B cell (primary cell): Measurements from ENCODE around the gene FHIT. TPM values are rescaled to one million over a fixed set of nuclear protein-coding genes. Genes with fewer than 3 reads are reported as not detected.

Experiments
- ATAC-seq: fragments of 200-7000 bp; cut with Tn5 transposase; one replicate; pipeline ENCODE4 v1.10.0; 2021; ENCODE audit warnings: low read depth, mild to moderate bottlenecking, moderate number of reproducible peaks, moderate library complexity
- CTCF ChIA-PET: fragments of 350-600 bp; sonication (Branson Sonifier 250); formaldehyde crosslinking; loops from one replicate; lab custom pipeline; 2021; ENCODE audit warnings: antibody characterized with exemption, inconsistent platforms; lab: Charles Lee
- POLR2A ChIA-PET: fragments of 350-600 bp; sonication (Branson Sonifier 250); formaldehyde crosslinking; loops from one replicate; lab custom pipeline; 2021; ENCODE audit warnings: antibody characterized with exemption; lab: Charles Lee
- DNase-seq: peaks from one replicate; pipeline ENCODE4 v3.0.0; 2013
- H2AFZ ChIP-seq: 2 replicates; pipeline ENCODE4 v1.6.1; 2012; ENCODE audit warnings: mild to moderate bottlenecking, low read depth, low read length; ENCODE audit not compliant: insufficient read depth, poor library complexity, severe bottlenecking
- H3K27ac ChIP-seq, 2 donors: 1 replicate in 1 of 2; 2 replicates in 1 of 2; pipeline ENCODE4 v1.5.1; 2012 to 2013; ENCODE audit warnings: low read length in 2 of 2, mild to moderate bottlenecking in 2 of 2, moderate library complexity in 1 of 2
- H3K27me3 ChIP-seq, 4 experiments: fragments of 200-600 bp in 1 of 4; sonication (generic) in 1 of 4; replicated peaks in 1 of 4; 1 replicate in 2 of 4; 2 replicates in 2 of 4; pipeline versions ENCODE4 v1.6.1 to v1.7.0; 2013 to 2016; ENCODE audit warnings: low read length in 3 of 4, mild to moderate bottlenecking in 2 of 4, mixed read lengths in 1 of 4, moderate library complexity in 1 of 4; ENCODE audit not compliant: insufficient read depth in 4 of 4, control insufficient read depth in 3 of 4; ENCODE audit errors: control extremely low read depth in 1 of 4
- H3K36me3 ChIP-seq, 2 experiments: replicated peaks in 1 of 2; 1 replicate in 1 of 2; 2 replicates in 1 of 2; pipeline versions ENCODE4 v1.6.1 to v1.7.1; 2013; ENCODE audit warnings: low read length in 1 of 2; ENCODE audit not compliant: insufficient read depth in 2 of 2, control insufficient read depth in 1 of 2; ENCODE audit errors: control extremely low read depth in 1 of 2, extremely low read depth in 1 of 2
- H3K4me1 ChIP-seq, 2 donors: fragments of 200-600 bp in 1 of 2; sonication (generic) in 1 of 2; 1 replicate in 1 of 2; 2 replicates in 1 of 2; pipeline versions ENCODE4 v1.5.1 to v1.6.1; 2013 to 2017; ENCODE audit warnings: low read length in 2 of 2; ENCODE audit not compliant: control insufficient read depth in 2 of 2, insufficient read depth in 2 of 2
- H3K4me2 ChIP-seq: replicated peaks from 2 replicates; pipeline ENCODE3; 2012; ENCODE audit warnings: mild to moderate bottlenecking, low read depth, low read length; ENCODE audit not compliant: poor library complexity, severe bottlenecking
- H3K4me3 ChIP-seq, 5 experiments: fragments of 200-600 bp in 1 of 5; sonication (generic) in 1 of 5; 1 replicate in 3 of 5; 2 replicates in 2 of 5; pipeline versions ENCODE4 v1.5.1 to v1.7.0; 2011 to 2016; ENCODE audit warnings: low read length in 4 of 5, mild to moderate bottlenecking in 4 of 5, low read depth in 2 of 5, control low read depth in 1 of 5, moderate library complexity in 1 of 5; ENCODE audit not compliant: insufficient read depth in 1 of 5; ENCODE audit errors: control extremely low read depth in 1 of 5, extremely low read depth in 1 of 5
- H3K79me2 ChIP-seq: fragments of 200-600 bp; sonication (generic); one replicate; pipeline ENCODE4 v1.6.0; 2016; ENCODE audit warnings: low read length; ENCODE audit not compliant: control insufficient read depth, insufficient read depth
- H3K9ac ChIP-seq: fragments of 200-600 bp; sonication (generic); 2 replicates; pipeline ENCODE4 v1.6.1; 2017; ENCODE audit warnings: mild to moderate bottlenecking, low read length, moderate library complexity
- H3K9me3 ChIP-seq, 3 donors: one replicate each; pipeline versions ENCODE4 v1.6.1 to v1.7.1; 2013; ENCODE audit warnings: low read length in 2 of 3; ENCODE audit not compliant: control insufficient read depth in 2 of 3, insufficient read depth in 1 of 3; ENCODE audit errors: control extremely low read depth in 1 of 3
- H4K20me1 ChIP-seq: 2 replicates; pipeline ENCODE4 v1.6.0; 2012; ENCODE audit warnings: mild to moderate bottlenecking, low read length; ENCODE audit not compliant: insufficient read depth, control insufficient read depth, poor library complexity, severe bottlenecking
- H3K27ac Mint-ChIP-seq: one replicate; pipeline ENCODE4 v1.8.0; 2021; ENCODE audit warnings: mixed read lengths
- H3K27me3 Mint-ChIP-seq: one replicate; pipeline ENCODE4 v1.8.0; 2021; ENCODE audit warnings: mixed read lengths
- H3K4me1 Mint-ChIP-seq: one replicate; pipeline ENCODE4 v1.8.0; 2021; ENCODE audit warnings: mixed read lengths
- H3K4me3 Mint-ChIP-seq: one replicate; pipeline ENCODE4 v1.8.0; 2021; ENCODE audit warnings: mixed read lengths
- H3K9me3 Mint-ChIP-seq: one replicate; pipeline ENCODE4 v1.8.0; 2022; ENCODE audit warnings: mixed read lengths; ENCODE audit not compliant: insufficient read depth
- EZH2 ChIP-seq: IDR thresholded peaks from 2 replicates; pipeline ENCODE4 v1.6.1; 2012; ENCODE audit warnings: borderline replicate concordance, low read depth, mild to moderate bottlenecking, moderate library complexity, low read length; ENCODE audit not compliant: insufficient read depth, poor library complexity, severe bottlenecking
- WGBS: methylation state at CpG from one replicate; pipeline ENCODE4 v1.1.5; 2013; ENCODE audit warnings: missing lambda C conversion rate; ENCODE audit not compliant: insufficient coverage; 5-methylcytosine and 5-hydroxymethylcytosine counted together
- intact Hi-C: fragments of 100-400 bp; cut with micrococcal nuclease; formaldehyde crosslinking; loops from one replicate; pipeline ENCODE4 v1.10.0; 2022
- polyA plus RNA-seq: library from polyadenylated mRNA; depleted of rRNA; stranded (reverse); fragments of >200 nt; gene quantifications from 2 replicates; pipeline ENCODE4 v1.2.3, GENCODE V29; 2012
- total RNA-seq, 2 donors: library from RNA; stranded (reverse); fragments of 120-200 nt in 1 of 2; gene quantifications; 1 replicate in 1 of 2; 2 replicates in 1 of 2; pipeline versions ENCODE4 v1.2.3 to v1.2.4, GENCODE V29; 2013 to 2022
- TF ChIP-seq, protein P1 (sequence below): fragments of 200-600 bp; IDR thresholded peaks from one replicate; pipeline ENCODE4 v1.8.0; 2022; ENCODE audit warnings: antibody characterized with exemption, mild to moderate bottlenecking

Gene FHIT
- total and polyA plus RNA-seq, 2 donors (not counting 1 experiment from before 2014, with no cell fraction given), result 1.7 to 7.8 TPM

DNA sequence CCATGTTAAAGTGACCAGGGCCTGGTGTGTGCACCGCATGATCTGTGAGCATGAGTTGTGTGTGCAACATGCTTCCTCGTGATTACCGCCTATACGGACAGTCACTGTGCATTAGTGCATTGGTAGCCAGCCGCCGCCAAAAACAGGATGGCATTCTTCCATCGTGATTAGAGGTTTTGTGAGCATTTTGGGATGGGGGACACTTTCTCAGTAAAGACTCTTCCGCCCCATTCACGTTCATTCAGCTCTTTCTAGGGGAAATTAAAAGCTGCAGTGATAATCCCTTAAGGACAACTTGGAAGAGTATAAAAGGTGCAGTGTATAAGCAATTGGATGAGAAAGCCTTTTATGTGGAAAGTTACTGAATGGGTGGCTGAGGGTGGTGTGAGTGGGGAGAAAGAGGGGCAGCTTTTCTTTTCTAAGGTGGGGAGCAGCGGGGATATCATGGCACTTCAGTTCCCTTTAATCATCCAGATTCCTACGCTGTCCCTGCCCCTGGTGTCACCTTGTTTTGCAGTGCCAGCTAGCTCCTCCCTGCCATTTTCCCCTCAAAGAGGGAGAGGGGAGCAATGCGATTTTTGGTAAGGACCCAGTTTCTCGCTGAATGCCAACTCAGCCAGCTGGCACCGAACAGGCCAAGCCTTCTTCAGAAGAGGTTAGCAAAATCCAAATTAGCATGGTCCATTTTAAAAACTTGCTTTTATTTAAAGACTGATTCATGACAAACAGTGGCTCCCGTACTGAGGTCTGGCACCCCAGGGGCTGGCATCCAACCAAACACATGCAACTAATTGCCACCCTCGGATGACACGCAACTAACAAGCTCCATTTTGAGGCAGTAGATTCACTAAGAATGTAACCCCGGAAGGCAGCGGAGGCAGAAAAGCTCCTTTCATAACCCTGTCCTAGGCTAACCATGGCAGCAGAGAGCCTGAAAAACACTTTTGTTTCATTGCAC lies 447.8 kb downstream of the FHIT start:
- Mint-ChIP-seq H3K4me3 (no peak overlapping the region), H3K9me3 (no peaks in the 10 kb centered on the region), H3K27me3 (no peaks in the 10 kb centered on the region), H3K4me1 (no peaks in the 10 kb centered on the region), H3K27ac (no peak overlapping the region)
- POLR2A ChIA-PET, result no interaction called here
- no peaks in the 10 kb centered on the region for H3K36me3 ChIP-seq
- H3K4me3 ChIP-seq, result no peak overlapping the region
- DNase-seq (no peak), ATAC-seq (no peak)
- no peak overlapping the region for H3K9ac ChIP-seq
- intact Hi-C loops, result no loop called here
- no peaks in the 10 kb centered on the region for H3K27me3 ChIP-seq
- no peak overlapping the region for H2AFZ ChIP-seq
- TF ChIP-seq, protein P1, sequence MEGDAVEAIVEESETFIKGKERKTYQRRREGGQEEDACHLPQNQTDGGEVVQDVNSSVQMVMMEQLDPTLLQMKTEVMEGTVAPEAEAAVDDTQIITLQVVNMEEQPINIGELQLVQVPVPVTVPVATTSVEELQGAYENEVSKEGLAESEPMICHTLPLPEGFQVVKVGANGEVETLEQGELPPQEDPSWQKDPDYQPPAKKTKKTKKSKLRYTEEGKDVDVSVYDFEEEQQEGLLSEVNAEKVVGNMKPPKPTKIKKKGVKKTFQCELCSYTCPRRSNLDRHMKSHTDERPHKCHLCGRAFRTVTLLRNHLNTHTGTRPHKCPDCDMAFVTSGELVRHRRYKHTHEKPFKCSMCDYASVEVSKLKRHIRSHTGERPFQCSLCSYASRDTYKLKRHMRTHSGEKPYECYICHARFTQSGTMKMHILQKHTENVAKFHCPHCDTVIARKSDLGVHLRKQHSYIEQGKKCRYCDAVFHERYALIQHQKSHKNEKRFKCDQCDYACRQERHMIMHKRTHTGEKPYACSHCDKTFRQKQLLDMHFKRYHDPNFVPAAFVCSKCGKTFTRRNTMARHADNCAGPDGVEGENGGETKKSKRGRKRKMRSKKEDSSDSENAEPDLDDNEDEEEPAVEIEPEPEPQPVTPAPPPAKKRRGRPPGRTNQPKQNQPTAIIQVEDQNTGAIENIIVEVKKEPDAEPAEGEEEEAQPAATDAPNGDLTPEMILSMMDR, result no peak
- no peak for TF ChIP-seq EZH2
- no peak overlapping the region for H3K4me2 ChIP-seq
- 97% methylated on average over 17 of the region's 19 CpGs for WGBS
- no peaks in the 10 kb centered on the region for H3K79me2 ChIP-seq
- H3K9me3 ChIP-seq, result peaks cover 0 to 2% (median 0%) of the 10 kb centered on the region in 3 donors
- no peak overlapping the region for H3K27ac ChIP-seq
- no peaks in the 10 kb centered on the region for H3K4me1 ChIP-seq
- H4K20me1 ChIP-seq, result no peaks in the 10 kb centered on the region
- CTCF ChIA-PET, result no interaction called here

DNA sequence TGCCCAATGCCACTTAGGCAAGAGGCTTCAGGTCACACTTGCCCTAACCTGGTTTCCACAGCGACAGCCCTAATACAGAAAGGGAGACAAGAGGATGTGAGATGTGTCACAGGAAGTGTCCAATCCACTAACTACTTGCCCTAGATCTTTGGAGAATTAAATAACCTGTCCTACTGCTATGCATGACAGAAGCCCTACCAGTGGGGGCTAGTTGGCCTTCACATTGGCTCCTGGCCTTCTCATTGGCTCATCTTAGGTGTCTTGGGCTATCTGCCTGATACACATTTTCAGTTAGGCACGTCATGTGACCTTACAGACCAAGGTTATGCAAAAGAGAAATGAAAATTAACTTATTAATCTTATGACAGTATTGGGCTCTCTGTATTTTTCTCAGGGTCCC lies 449.9 kb downstream of the FHIT start:
- no peaks in the 10 kb centered on the region for H3K79me2 ChIP-seq
- Mint-ChIP-seq H3K27ac (no peak overlapping the region), H3K27me3 (no peaks in the 10 kb centered on the region), H3K4me3 (no peak overlapping the region), H3K9me3 (no peaks in the 10 kb centered on the region), H3K4me1 (no peaks in the 10 kb centered on the region)
- H3K4me1 ChIP-seq, result no peaks in the 10 kb centered on the region
- ChIA-PET CTCF (no interaction called here), POLR2A (no interaction called here)
- H4K20me1 ChIP-seq, result no peaks in the 10 kb centered on the region
- no peaks in the 10 kb centered on the region for H3K36me3 ChIP-seq
- TF ChIP-seq EZH2, result no peak
- TF ChIP-seq, protein P1, result no peak
- H3K27me3 ChIP-seq, result no peaks in the 10 kb centered on the region
- H3K4me3 ChIP-seq, result no peak overlapping the region
- intact Hi-C loops, result no loop called here
- H3K27ac ChIP-seq, result no peak overlapping the region
- DNase-seq (no peak), ATAC-seq (no peak)
- H3K9me3 ChIP-seq, result peaks cover 0 to 2% (median 0%) of the 10 kb centered on the region in 3 donors
- no peak overlapping the region for H3K9ac ChIP-seq
- H3K4me2 ChIP-seq, result no peak overlapping the region
- WGBS, result no CpG with 5 or more reads among the region's 2 CpGs
- no peak overlapping the region for H2AFZ ChIP-seq
